GM18873 (cell line): Measurements from ENCODE around the gene CPLANE2.
"Not testable (repeated sequence)": the region's sequence is repeated elsewhere in the genome, so short reads cannot be mapped to it uniquely, and the experiment has no call there.

ENCODE experiments used
- ATAC-seq: cut with Tn5 transposase; IDR thresholded peaks from one replicate; pipeline ENCODE4 v1.9.1; 2021; ENCODE audit warnings: mild to moderate bottlenecking, moderate library complexity, moderate number of reproducible peaks; ENCODE audit not compliant: unreplicated experiment, low FRiP score

CPLANE2 gene

DNA sequence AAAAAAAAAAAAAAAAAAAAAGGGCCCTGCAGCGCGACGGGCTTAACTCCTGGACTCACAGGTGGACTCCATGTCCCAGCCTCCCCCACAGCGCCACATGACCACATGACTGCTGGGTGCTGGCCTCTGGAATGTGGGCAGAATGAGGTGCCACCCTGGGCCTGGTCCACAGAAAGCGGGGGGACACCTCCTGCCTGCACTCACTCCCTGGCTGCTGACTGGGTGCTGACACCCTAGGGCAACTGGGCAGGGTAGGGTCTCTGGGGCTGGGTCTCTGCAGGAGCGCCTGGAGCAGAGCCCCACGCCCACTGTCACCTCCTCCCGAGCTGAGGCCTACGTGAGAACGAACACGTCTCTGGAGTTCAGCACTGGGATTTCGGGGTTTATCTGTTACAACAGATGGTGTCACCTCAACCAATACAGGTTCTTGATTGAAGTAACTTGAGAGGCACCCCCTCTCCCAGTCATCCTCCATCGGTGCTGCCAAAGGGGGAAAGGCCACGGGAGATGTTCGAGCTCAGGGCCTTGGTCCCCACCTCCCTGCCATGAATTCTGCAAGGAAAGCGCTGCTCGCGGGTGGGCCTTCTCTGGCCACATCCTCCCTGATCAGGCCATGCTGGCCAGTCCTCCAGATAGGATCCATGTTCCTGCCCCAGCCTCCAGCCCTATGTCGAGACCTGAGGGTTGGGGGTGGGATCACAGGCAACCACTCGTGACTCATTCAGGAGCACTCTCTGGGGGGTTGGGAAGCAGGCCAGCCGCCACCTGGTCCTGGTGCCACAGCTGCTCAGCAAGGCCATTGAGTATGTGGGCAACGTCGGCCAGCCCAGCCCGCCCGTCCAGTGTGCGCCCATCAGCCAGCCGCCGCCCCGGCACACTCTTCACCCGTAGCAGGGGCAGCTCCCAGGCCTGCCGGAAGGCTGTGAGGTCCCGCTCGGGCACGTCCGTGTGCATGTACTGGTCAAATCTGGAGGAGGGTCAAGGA, 5.4 kb downstream of the CPLANE2 start:
- ATAC-seq = no peak

DNA sequence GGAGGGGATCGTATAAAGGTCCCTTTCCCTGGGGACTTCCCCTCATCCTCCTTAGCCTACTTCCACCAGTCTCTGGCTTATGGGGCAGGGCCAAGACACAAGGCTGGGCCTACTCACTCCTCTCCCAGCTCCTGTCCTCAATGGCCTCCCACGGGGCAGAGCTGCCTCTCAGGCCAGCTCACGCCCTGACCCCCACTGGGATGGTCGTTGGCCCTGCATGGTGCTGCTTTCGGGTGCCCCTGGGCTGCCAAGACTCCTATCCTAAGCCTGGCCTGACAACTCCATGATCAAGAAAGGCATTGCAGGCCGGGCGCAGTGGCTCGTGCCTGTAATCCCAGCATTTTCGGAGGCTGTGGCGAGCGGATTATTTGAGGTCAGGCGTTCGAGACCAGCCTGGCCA, 6.2 kb downstream of the CPLANE2 start:
- ATAC-seq = no peak

DNA sequence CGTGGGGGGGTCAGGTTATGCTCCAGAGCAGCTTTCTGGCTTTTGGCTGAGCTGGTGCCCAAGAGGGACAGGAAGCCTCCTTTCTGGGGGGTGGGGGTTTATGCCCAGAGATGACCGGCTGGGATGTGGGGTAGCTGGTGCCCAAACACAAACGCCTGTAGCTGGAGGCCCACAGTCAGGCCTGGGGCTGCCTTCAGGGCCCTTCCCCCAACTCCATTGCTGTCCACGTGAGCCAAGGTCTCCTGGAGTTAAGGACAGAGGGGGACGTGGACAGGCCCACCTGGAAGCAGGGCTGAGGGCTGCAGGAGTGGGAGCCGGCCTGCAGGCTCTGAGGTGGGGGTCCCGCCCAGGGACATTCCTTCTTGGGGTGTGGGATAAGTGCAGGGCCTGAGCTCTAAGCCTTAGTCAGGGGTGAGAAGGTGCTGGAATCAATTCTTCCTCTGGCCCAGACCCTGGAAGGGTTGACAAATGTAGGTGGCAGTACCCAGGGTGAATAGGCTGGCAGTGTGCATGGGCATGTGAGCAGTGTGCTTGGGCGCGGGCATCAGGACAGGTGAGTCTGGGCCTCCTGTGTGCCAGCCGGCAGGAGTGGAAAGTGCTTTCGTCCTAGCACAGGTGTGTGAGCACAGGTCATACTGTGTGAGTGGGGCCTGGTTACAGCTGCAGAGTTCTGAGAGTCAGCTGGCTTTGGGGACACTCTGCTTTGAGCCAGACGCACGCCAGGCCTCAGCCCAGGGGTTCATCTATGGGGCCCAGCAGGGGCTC, 6.8 kb downstream of the CPLANE2 start:
- no peak for ATAC-seq

DNA sequence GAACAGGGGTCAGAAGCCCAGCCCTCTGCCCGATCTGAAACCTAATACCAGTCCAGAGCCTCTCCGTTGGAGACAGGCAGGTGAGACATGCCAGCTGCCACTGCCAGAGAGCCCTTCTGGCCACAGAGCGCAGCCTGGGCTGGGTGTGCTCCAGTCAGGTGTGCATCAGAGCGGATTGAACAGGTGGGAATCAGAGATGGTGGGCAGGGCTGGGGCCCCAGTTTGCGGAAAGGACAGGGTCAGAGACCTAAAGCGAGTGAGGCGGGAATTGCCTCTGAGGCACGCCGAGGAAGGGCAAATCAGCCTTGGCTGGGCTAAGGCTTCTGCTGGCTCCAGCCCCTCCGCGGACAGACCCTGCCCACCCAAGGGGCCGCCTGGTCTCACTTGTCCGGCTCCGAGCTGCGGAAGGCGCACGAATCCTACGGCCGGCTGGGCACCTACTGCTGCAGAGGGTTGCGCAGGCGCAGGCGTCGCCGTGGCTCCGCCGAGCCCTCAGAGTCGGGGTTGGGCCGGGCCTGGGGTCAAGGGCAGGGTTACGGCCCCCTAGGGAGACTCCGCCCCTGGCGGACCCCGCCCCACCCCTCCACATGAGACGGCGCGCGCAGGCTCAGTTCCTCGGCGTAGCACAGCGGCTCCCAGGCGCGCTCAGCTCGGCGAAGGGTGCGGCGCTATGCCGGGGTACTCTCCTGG, 10.3 kb downstream of the CPLANE2 start:
- ATAC-seq = no peak

DNA sequence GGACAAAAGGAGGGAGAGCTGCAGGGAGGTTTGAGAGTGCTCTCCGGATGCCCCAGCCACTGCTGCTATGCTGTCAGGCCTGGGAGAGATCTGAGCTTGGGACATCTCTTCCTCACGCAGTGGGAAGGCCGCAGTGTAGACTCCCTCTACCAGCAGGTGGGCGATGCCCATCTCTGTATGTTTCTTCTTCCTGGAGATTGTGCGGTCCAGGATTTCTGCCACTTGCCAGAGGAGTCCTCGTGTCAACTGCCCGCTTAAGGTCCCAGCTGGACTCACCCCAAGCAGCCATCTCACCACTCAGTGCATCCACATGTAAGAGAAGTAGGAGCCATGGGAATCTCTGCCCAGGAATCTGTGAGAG, 10.9 kb downstream of the CPLANE2 start:
- no peak for ATAC-seq

DNA sequence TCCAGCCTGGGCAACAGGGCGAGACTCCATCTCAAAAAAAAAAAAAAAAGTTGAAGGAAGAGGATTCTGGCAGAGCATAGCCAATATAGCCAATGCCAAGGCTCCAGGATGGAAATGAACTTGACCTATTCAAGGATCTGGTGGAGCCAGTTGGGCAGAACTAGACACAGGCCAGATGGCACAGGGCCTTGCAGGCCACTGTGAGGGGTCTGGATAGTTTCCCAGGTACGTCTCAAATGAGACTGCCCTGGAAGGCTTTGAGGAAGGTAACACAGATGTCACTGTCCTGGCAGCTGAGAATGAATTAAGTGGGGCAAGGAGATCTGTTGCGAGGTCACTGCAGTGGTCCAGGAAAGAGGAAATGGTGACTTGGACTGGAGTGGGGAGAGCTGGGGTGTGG, 12.5 kb downstream of the CPLANE2 start:
- no peak for ATAC-seq

DNA sequence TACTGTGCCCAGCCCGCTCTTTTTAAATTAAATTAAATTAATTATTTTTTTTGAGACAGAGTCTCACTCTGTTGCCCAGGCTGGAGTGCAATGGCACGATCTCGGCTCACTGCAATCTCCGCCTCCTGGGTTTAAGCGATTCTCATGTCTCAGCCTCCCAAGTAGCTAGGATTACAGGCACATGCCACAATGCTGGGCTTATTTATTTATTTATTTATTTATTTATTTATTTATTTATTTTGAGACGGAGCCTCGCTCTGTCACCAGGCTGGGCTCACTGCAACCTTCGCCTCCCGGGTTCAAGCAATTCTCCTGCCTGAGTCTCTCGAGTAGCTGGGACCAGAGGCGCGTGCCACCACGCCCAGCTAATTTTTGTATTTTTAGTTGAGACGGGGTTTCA, 14.3 kb downstream of the CPLANE2 start:
- ATAC-seq = not testable (repeated sequence)

DNA sequence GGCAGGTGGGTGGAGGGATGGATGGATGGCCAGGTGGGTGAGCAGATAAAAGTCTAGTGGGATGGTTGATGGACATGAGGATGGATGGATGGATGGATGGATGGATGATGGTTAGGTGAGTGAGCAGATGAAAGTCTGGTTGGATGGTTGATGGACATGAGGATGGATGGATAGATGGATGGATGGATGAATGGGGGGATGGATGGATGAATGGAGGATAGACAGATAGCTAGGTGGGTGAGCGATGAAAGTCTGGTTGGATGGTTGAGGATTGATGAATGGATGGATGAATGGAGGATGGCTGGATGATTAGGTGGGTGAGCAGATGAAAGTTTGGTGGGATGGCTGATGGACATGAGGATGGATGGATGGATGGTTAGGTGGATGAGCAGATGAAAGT, 15.5 kb downstream of the CPLANE2 start:
- no peak for ATAC-seq

DNA sequence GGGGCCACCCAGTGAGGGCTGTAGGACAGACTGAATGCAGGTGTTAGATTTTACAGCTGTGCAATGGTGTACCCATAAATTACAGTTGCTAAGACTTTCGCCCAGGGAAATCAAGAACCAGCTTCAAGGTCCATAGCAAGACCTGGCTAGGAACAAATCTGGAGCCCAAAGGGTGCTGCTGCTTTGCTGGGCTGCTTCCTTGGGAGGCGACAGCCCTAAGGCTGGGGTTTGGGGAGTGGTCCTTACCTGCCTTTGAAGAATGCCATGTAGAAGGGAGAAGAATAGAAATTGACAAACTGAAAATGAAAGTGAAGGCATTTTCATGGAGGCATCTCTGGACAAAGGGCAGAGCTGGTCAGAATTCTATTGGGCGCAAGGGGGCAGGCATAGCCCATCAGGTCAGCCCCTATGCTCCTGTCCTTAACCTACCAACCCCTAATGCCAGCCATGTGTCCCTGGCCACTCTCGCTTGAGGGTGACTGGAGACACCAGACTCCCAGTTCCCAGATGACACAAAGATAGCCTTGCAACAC, 16.9 kb downstream of the CPLANE2 start:
- no peak for ATAC-seq

DNA sequence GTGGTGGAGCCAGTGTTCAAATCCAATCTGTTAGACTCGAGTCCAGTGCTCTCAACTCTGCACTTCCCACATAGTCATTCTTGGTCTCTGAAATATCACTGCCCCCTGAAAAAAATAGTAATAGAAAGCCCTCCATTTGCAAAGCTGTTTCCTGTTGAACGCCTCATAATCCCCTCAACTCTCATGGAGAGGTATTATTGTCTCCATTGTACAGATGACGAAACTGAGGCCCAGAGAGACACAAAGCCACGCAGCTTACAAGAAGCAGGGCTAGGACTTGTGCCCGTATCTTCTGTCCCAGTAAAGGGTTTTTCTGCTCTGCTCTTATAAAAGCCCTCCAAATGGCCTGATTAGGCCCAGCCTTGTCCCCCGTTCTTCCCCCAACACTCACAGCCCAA, 18.3 kb downstream of the CPLANE2 start:
- no peak for ATAC-seq

DNA sequence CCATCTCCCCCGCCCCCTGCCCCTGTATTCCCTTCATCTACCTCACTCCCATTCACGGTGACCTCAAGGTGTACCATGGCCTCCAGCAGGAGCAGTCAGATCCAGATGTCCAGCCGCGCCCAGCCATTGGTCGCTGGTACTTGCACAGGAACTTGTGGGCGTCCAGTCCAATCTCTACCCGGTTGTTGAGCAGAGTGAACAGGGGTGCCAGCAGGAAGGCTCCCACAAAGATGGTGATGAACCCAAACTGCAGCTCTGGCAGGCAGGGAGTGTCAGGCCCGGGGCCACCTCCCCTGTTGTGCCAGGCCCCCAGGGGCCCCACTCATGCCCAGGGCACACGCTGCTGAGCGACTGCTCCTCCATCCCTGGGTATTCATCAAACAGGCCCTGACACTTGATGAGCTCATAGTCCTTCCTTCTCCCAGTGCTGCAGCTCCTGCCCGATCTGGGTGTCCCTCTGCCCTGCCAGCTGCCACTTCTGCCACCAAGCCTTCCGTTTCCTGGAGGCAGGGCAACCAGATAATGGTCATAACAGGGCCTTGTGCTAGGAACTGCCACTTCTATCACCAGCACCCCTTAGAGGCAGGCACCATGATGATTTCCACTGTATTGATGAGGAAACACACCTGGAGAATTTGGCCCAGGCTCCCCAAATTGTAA, 18.8 kb downstream of the CPLANE2 start:
- no peak for ATAC-seq

DNA sequence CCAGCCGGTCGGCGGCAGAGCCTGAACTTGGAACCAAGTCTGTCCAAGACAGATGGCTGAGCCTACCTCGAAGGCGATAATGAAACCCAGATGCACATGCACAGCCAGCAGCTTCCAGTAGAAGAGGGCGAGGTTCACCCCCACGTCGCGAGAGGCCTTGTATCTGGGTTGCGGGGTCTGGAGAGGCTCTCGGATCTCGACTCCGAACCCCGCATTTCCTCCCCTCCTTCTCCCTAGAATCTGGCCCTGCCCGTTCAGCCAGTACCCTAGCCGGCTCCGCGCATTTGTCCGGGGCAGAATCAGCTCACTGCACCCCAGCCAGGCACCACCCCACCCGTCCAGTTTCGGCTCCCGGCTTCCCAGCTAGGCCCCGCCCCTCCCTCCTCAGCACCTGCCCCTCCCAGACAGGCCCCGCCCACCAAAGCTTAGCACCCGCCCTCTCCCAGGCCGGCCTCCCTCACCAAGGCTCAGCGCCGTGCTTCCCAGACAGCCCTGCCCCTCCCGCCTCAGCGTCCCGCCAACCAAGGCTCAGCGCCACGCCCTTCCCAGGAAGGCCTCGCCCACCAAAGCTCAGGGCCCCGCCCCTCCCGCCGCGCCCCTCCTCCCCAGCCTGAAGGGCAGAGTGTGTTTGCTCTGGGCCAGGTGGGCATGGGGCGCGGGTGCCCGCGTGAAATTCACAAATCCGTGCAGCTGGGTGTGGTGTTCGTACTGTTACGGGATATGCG, 19.8 kb downstream of the CPLANE2 start:
- no peak for ATAC-seq

DNA sequence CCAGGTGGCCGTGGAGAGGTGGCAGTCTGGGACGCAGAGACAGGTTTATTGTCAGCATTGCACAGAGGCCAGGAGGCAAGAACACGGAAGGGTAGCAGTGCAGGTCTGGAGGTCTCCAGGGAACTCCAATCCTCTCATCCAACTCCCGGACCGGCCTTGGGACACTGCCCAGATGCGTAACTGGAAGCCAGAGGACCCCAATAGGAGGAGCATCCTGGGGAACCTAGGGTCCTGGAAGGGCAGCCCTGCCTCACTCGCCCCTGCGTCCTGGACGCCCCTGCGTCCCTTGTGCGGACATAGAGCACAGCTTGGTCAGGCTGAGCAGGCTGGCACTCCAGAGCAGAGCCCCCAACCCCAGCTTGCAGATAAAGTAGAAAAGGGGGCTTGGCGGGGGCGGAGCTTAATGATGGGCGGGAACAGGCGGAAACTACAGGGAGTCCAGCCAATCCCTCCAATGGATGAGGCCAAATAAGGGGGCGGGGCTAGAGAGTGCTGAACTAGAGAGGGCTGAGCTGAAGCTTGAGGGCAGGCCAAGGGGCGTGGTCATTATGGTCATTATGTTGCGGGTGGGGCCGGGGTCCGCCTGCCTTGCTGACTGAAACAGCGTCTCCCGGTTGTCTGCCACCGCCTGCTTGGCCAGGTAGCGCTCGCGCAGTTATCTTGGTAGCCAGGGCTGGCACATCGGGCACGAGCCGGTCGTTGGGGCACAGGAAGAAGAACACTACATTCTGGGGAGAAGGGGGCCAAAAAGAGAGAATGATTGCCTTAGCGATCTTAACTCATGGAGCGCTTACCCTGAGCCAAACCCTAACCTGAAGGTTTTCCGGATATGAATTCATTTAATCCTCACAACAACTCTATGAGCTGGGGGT, 20.9 kb downstream of the CPLANE2 start:
- ATAC-seq = no peak

DNA sequence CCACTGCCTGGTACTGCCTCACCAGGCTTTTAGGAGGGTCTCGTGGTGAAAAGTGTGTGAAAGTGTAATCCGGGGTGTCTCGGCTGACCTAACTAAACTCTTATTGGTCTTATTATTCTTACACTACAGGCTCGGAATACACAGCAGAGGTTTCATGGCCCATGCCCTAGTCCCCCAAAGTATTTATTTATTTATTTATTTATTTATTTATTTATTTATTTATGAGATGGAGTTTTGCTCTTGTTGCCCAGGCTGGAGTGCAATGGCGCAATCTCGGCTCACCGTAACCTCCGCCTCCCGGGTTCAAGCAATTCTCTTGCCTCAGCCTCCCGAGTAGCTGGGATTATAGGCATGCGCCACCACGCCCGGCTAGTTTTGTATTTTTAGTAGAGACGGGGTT, 21.7 kb downstream of the CPLANE2 start:
- ATAC-seq = not testable (repeated sequence)

DNA sequence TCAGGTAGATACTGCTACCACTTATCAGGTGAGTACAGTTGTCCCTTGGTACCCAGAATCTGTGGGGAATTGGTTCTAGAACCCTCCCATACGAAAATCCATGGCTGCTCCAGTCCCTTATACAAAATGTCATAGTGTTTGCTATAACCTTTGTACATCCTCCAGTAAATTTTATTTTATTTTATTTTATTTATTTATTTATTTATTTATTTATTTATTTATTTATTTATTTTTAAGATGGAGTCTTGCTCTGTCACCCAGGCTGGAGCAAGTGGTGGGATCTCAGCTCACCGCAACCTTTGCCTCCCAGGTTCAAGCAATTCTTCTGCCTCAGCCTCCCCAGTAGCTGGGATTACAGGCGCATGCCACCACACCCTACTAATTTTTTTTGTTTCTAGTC, 23.4 kb downstream of the CPLANE2 start:
- not testable (repeated sequence) for ATAC-seq

DNA sequence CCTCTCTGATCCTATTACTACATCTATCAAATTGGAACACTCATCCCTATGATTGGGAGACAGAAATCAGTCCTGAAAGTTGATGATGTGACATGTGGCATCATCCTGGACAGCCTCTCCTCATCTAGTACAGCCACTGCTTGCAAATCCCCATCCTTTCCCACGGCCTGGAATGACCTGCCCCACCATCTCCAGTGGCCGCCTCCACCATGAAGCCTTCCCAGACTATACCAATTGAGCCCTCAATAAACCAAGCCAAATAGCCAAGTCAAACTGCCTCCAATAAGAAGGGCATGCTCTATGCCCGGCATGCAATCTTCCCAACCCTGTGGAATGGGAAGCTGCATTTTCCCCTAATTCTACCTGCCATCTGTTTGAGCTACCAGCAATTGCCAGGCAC, 24.0 kb downstream of the CPLANE2 start:
- ATAC-seq = no peak

DNA sequence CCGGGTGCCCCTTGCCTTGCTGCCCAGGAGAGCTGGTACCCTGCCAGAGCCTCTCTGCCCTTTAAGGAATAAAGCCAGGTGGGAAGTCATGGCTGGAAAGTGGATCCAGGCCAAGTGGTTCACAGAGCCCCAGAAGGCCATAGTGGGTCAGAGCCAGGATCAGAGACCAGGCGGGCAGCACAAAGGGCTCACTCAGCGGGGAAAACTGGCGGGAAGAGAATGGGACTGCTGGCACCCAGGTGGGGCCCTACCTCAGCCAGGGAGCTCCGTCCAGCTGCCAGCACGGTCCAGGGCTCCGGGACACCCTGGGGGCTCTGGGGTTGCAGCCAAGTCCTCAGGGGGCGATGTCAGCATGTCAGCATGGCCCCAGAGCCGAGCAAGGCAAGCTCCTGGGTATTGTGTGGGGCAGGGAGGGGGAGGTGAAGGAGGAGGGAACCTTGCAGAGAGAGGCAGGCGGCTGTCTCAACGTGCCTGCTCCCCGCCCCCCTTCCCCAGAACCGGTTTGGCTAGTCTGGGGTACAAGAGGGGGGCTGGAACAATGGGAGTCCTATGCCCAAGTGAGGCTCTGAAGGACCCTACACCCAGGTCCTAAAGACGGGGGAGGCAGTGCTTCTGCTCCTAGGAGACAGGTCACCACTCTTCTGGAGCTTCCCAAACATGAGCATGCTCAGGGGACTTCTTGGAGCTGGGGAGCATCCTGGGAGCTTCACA, 24.6 kb downstream of the CPLANE2 start, which contains the start of gene ARHGEF19:
Gene ARHGEF19, minus strand, starts transcription at position 402 of the 711 bp plus-strand sequence. CDS start 3,598 bp downstream, outside the sequence.
- ATAC-seq = no peak

DNA sequence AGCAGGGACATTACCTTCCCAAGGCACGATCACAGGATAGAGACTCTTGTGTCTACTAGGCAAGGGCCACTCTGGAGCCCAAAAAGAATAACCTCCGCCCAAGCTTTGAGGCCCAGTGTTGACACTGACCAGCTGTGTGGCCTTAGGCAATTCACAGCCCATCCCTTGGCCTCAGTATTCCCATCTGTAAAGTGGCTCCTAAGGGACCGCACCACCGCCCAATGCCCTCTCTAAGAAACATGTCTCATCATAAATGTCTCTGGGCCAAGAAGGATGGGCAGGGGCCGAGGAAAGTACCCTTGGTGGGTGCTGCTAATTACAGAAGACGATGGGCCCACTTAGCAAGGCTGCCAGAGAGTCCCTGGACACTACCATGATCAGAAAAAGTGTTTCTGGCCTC, 25.2 kb downstream of the CPLANE2 start:
- no peak for ATAC-seq
